ENCODE data around the gene HELZ2.
"Not testable (repeated sequence)": the region's sequence is repeated elsewhere in the genome, so short reads cannot be mapped to it uniquely, and the experiment has no call there.

Gene HELZ2

DNA sequence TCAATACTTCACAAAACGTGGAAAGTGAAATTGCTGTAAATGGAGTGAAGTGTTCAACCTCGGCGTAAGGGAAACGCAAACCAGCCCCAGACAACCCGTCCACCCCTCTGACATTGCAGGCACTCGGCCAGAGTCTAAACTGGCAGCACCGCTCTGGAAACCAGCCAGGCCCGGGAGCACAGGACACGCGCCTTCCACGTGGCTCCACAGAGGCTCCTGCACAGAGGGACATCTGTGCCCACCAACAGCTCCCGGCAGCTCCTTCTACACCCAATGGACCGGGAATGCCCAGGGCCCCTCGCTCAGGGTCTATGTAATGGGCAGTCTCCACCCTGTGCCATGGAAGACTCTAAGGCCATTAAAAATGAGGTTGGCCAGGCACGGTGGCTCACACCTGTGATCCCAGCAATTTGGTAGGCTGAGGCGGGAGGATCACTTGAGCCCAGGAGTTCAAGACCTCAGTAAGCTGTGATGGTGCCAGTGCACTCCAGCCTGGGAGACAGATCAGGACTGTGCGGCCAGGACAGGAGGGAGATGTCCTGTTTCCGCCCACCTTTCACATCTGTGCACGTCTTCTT is 3.4 kb upstream of the HELZ2 start:
- no peak overlapping the region for H3K4me3 ChIP-seq (ENCODE audit: low read depth, low read length)
- TF ChIP-seq, protein P1, sequence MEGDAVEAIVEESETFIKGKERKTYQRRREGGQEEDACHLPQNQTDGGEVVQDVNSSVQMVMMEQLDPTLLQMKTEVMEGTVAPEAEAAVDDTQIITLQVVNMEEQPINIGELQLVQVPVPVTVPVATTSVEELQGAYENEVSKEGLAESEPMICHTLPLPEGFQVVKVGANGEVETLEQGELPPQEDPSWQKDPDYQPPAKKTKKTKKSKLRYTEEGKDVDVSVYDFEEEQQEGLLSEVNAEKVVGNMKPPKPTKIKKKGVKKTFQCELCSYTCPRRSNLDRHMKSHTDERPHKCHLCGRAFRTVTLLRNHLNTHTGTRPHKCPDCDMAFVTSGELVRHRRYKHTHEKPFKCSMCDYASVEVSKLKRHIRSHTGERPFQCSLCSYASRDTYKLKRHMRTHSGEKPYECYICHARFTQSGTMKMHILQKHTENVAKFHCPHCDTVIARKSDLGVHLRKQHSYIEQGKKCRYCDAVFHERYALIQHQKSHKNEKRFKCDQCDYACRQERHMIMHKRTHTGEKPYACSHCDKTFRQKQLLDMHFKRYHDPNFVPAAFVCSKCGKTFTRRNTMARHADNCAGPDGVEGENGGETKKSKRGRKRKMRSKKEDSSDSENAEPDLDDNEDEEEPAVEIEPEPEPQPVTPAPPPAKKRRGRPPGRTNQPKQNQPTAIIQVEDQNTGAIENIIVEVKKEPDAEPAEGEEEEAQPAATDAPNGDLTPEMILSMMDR (IDR thresholded peaks at IDR 0.05; ENCODE audit: control insufficient read depth, extremely low read depth, insufficient read depth): no peak
- DNase-seq (ENCODE audit: low read depth): no peak

DNA sequence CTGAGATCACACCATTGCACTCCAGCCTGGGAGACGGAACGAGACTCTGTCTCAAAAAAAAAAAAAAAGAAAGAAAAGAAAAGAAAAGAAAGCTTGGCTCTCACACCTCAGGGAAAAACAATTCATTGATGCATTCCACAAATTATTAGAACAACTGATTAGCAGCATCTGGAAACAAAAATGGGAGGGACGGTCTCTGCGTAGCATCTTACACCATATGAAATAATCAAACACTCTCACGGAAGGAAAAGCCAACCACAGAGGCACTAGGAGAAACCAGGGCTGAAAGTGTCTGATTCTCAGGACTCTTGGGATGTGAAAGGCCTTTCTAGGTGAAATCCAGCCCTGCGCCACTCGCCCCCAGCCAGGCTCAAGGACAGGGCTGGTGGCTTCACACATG is 2.3 kb upstream of the HELZ2 start:
- H3K4me3 ChIP-seq (ENCODE audit: low read depth, low read length): no peak overlapping the region
- TF ChIP-seq, protein P1 (IDR thresholded peaks at IDR 0.05; ENCODE audit: control insufficient read depth, extremely low read depth, insufficient read depth): no peak

DNA sequence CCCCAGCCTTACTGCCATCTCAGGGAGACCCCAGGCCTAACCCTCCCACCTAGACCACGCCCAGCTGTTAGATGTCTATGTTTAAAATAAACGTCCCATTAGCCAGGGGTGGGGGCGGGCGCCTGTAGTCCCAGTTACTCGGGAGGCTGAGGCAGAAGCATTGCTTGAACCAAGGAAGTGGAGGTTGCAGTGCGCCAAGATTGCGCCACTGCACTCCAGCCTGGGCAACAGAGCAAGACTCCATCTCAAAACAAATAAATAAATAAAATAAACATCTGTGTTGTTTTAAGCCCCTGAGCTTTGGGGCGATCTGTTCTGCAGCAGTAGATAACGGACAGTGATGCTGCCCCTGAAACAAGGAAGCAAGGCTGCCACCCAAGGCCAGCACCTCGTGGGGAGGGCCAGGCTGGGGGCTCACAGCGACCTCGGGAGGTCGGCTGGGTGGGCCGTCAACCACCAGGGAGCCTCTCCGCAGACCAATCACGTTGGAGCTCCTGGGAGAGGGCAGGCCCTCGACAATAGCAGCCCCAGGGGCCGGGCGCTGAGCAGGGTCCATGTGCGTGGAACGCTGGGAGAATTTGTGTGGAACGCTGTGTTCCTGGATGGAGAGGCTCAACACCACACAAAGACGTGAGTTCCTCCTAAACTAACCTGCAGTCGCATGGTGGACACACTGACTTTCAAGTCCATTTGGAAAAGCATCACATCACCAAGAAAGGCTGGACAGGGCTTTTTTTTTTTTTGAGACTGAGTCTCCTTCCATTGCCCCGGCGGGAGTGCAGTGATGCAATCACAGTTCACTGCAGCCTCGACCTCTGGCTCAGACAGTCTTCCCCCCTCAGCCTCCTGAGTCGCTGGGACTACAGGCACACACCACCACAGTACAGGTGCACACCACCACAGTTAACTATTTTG is 1.0 kb upstream of the HELZ2 start:
- no peak overlapping the region for H3K4me3 ChIP-seq (ENCODE audit: low read depth, low read length)

More for the DNA sequence above, 2.3 kb upstream of the HELZ2 start:
- DNase-seq (ENCODE audit: low read depth): no peak

DNA sequence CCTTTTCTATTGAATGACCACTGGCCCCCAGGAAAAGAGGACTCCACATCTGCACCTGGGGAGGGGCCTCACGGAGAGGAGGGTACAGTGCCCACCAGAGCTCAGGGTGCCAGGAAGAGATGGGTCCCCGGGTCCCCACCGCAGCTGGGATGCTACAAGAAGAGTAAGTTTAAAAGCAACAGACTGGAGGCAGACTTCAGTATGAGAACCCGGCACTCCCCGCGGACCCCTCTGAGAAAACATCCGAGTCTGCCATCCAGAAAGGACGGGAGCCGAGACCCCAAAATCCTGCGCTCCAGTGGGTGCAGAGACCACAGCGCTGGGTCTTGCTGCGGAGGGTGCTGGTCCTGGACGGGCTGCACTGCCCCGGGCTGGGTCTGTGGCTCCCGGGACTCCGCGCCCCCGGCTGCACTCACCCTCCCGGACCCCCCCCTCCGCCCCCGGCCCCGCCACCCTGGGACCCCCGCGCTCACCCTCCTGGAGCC is 350 bp downstream of the HELZ2 start:
- no peak for DNase-seq (ENCODE audit: low read depth)
- H3K4me3 ChIP-seq (ENCODE audit: low read depth, low read length): peak overlapping the region; percentile 62
- TF ChIP-seq, protein P1 (IDR thresholded peaks at IDR 0.05; ENCODE audit: control insufficient read depth, extremely low read depth, insufficient read depth): no peak

More for the DNA sequence above, 1.0 kb upstream of the HELZ2 start:
- TF ChIP-seq, protein P1 (IDR thresholded peaks at IDR 0.05; ENCODE audit: control insufficient read depth, extremely low read depth, insufficient read depth): no peak
- no peak for DNase-seq (ENCODE audit: low read depth)

DNA sequence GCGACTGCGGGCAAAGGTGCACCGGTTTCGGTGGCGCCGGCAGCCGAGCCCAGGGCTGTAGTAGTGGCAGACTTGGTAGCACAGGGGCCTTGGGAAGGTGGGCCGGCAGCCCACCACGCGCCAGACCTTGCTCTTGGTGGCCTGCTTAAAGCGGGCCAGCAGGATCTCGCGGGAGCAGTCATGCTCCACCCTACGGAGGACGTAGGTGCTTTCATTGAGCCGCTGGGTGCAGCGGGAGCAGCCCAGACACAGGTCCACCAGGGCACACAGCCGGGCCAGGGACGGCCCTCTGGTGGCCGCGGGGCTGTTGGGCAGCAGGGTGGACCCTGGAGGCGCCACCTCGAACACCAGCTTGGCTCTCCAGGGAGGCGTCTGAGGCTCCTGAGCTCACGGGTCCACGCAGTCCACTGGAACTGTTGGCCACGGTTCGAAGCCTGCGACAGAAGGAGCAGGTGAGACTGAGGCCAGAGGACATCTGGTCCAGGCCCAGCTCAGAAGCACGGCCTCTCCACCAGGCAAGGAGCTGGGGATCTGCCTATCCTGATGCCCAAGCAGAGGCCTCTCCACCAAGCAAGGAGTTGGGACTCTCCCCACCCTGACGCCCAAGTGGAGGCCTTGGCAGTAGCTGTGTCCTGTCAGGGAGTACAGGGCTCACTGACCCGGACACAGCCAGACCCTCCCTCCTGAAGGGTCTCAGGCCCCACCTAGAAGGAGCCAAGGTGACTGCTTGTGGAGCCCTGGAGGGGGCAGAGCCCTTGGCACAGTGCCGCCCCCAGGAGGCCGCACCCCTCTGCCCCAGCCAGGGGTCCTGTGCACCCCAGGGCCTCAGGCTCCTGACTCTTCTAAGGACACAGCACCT is 1.0 kb downstream of the HELZ2 start:
- H3K4me3 ChIP-seq (ENCODE audit: low read depth, low read length): peak overlapping the region; percentile 62
- DNase-seq (ENCODE audit: low read depth): no peak
- TF ChIP-seq, protein P1 (IDR thresholded peaks at IDR 0.05; ENCODE audit: control insufficient read depth, extremely low read depth, insufficient read depth): peak; percentile 12; the same call in 1 of the 2 replicates

DNA sequence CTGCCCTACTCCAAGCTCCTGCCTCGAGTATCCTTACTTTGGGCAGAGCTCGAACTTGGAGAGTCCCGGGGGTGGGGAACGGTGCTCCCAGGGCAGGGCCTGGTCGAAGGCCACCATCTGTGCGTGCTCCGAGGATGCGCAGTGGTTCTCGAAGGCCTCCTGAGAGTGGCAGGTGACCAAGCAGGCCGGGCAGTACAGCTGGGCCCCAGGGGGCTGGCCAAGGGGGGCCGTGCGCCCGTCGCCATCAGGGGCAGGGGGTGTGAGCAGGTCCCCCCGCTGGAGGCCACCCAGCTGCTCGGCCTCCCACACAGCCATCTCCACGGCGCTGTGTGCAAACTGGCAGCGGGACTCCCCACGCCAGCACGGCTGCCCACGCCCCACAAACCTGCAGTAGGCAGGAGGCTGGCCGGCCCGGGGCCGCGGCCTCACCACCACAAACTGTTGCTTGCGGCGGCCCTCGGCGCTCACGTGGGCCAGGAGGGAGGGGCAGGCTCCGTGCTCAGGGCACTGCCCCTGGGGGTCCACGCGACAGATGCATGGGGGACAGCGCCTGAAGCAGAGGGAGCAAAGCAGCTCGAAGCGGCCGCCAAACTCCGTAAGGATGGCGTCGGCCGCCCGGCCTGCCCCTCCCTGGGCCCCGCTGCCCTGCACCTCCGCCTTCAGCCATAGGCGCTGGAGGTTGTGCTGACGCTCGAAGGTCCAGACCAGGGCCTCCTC is 1.8 kb downstream of the HELZ2 start:
- TF ChIP-seq, protein P1 (IDR thresholded peaks at IDR 0.05; ENCODE audit: control insufficient read depth, extremely low read depth, insufficient read depth): no peak
- H3K4me3 ChIP-seq (ENCODE audit: low read depth, low read length): no peak overlapping the region
- DNase-seq (ENCODE audit: low read depth): no peak

DNA sequence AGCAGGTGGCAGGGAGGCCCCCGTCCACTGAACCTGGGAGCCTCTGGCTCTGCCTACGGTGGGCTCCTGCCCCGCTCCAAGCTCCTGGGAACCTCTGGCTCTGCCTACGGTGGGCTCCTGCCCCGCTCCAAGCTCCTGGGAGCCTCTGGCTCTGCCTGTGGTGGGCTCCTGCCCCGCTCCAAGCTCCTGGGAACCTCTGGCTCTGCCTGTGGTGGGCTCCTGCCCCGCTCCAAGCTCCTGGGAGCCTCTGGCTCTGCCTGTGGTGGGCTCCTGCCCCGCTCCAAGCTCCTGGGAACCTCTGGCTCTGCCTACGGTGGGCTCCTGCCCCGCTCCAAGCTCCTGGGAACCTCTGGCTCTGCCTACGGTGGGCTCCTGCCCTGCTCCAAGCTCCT is 3.0 kb downstream of the HELZ2 start:
- DNase-seq (ENCODE audit: low read depth); H3K4me3 ChIP-seq (ENCODE audit: low read depth, low read length): not testable (repeated sequence)
